ENCODE measurements around the gene SLC5A2.
"Not testable (repeated sequence)": the region's sequence is repeated elsewhere in the genome, so short reads cannot be mapped to it uniquely, and the experiment has no call there.

Gene SLC5A2

DNA sequence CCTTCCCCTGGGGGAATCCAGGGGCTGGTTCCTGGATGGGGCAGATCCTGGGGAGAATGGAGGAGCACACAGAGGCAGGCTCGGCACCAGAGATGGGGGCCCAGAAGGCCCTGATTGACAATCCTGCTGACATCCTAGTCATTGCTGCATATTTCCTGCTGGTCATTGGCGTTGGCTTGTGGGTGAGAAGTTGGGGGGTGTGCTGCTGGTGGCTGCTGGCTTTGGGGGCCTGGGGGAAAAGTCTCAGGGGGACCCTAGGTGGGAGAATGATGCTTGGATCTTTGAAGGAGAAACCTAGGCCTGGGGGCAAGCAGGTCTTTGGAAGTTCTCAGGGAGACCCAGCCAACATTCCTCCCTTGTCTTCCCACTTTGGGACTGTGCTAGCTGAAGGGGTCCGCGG lies at the start of gene SLC5A2:
Gene SLC5A2 (plus strand): TSS at position 43 of the 400 bp plus-strand sequence. CDS start 14 bp downstream, at position 57.
- no peak for DNase-seq (ENCODE audit: low read depth, low spot score)

- DNase-seq (ENCODE audit: low read depth, low spot score), result no peak
Observed at GRCh38 chr16:31435341-31436220, 47.3 kb upstream of the SLC5A2 start.

- DNase-seq (ENCODE audit: low read depth, low spot score), result no peak
Observed at GRCh38 chr16:31436221-31437045, 46.5 kb upstream of the SLC5A2 start.

- DNase-seq (ENCODE audit: low read depth, low spot score), result no peak
Observed at GRCh38 chr16:31438414-31438813, 44.5 kb upstream of the SLC5A2 start.

DNA sequence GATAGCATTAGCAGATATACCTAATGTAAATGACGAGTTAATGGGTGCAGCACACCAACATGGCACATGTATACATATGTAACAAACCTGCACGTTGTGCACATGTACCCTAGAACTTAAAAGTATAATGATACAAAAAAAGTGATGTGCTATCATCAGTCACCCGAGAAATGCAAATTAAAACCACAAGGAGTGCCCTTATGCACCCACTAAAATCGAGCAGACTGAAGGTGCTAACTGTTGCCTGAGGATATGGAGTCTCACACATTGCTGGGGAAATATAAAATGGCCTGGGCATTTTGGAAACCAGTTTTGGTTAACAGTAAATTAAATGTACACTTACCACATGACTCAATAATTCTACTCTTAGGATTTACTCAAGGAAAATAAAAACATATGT lies 43.9 kb upstream of the SLC5A2 start:
- not testable (repeated sequence) for DNase-seq (ENCODE audit: low read depth, low spot score)

DNA sequence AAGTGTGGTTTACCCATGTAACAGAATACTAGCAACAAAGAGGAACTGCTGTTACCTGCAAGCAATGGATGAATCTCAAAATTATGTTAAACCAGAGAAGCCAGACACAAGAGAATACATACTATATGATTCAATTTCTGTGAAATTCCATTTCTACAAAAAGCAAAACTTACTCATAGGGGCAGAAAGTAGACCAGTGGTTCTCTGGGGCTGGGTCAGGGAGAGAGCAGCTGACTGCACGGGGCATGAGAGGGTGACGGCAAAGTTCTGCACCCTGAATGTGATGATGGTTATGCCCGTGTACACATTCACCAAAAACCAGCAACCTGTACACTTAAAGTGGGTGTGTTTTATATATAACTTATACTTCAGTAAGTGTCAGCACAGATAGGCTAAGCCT lies 43.4 kb upstream of the SLC5A2 start:
- no peak for DNase-seq (ENCODE audit: low read depth, low spot score)

- DNase-seq (ENCODE audit: low read depth, low spot score), result no peak
Observed at GRCh38 chr16:31440516-31441184, 42.3 kb upstream of the SLC5A2 start.

DNA sequence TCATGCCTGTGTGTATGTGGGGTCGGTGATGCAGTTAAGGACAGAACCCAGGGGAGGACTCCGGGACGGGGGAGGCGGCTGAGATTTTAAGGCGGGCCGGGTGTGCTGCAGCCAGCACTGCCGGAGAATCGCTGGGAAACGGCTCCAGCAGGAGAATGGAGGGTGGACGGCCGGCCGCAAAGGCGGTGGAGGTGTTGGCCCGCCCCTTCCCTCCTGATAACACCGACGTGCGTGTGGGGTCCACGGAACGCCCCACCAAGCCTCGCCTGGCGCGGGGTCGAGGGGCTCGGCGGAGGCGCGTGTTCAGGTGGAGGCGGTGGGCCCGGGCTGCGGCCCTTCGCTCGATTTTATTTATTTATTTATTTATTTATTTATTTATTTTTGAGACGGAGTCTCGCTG lies 41.0 kb upstream of the SLC5A2 start:
- no peak for DNase-seq (ENCODE audit: low read depth, low spot score)

DNA sequence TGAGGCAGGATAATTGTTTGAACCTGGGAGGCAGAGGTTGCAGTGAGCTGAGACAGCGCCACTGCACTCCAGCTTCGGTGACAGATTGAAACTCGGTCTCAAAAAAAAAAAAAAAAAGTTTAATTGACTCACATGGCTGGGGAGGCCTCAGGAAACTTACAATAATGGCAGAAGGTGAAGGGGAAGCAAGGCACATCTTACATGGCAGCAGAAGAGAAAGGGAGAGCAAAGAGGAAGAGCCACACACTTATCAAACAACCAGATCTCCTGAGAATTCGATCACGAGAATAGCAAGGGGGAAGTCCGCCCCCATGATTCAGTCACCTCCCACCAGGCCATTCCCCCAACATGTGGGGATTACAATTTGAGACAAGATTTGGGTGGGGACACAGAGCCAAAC lies 37.0 kb upstream of the SLC5A2 start:
- not testable (repeated sequence) for DNase-seq (ENCODE audit: low read depth, low spot score)

GRCh38 chr16:31451201-31451600 lies 31.7 kb upstream of the SLC5A2 start:
- DNase-seq (ENCODE audit: low read depth, low spot score), result no peak

- DNase-seq (ENCODE audit: low read depth, low spot score), result no peak
Observed at GRCh38 chr16:31451681-31452351, 31.1 kb upstream of the SLC5A2 start.

DNA sequence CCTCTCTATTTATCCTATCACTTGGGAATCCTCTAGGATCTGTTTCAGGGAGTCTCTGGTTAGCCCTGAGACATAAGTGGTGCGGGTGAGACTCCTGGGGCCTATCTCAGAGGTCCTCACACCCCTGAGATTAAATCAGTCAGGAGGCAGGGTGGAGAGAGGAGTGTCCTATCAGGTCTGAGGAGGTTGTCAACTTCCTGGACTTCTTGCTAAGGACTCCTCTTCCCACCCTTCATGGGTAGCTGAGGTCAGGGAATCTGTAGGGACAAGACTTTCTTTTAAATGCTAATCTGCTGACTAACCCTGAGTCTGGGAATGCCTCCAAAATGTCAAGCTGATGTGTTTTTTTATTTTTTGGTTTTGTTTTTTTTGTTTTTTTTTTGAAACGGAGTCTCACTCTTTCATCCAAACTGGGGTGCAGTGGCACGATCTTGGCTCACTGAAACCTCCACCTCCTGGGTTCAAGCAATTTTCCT lies 30.3 kb upstream of the SLC5A2 start:
- no peak for DNase-seq (ENCODE audit: low read depth, low spot score)

GRCh38 chr16:31453255-31454204 lies 29.4 kb upstream of the SLC5A2 start:
- DNase-seq (ENCODE audit: low read depth, low spot score), result no peak

- DNase-seq (ENCODE audit: low read depth, low spot score), result no peak
Observed at GRCh38 chr16:31455601-31456314, 27.2 kb upstream of the SLC5A2 start.

DNA sequence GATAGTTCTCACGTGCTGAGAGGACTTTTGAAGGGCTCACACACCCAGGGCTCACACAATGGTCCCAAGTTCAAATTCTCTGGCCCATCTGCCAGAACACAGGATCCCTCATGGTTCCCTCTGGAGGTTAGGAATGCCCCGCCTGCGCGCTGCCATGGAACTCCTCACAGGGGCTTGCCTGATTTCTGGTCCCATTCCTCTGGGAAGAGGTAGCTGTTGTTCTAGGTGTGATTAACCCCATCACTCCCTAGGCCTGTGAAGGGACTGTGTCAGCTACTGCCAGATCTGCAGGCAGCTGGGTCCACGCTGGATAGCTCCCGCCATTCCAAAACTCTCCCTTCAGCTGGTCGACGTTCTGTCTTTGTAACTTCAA lies 25.9 kb upstream of the SLC5A2 start:
- DNase-seq (ENCODE audit: low read depth, low spot score), result no peak

GRCh38 chr16:31458073-31458843 lies 24.7 kb upstream of the SLC5A2 start:
- DNase-seq (ENCODE audit: low read depth, low spot score), result no peak

DNA sequence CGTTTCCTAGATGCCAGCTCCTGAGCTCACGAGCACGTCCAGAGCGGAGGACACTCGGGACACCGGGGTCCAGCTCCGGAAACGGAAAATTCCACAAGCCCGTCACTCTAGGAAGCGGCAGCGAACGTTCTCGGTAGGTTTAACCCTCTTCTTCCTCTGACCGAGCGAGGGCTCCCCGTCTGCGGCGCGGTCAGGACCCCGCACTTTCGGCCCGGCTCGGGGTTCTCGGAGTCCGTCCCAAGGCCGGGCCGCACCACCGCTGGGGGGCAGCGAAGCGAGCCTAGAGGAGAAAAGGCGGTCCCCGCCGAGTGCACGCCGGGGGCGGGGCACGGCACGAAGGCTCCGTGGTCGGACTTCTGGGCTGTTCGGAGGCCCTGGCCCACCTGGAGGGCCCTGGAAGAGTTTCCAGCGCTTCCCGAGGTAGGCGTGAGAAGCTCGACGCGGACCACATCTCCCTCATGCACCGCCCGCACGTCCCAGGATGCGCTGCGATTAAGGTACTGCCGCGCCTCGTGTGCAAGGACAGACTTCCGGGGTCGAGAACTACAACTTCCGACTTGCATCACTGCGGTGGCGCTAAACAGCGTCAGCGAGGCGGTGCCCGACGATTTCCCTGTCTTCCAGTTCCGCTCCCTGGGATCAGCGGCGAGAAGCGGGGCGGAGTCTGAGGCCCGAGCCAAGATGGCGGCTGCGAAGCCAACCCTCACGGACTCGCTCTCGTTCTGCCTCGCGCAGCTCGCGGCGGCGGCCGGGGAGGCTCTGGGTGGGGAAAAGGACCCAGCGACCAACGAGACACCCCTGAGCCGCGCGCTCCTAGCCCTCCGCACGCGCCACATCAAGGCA lies 23.9 kb upstream of the SLC5A2 start, which contains the start of gene ARMC5:
Gene ARMC5 (plus strand): TSS at position 658 of the 843 bp plus-strand sequence. CDS start 24 bp downstream, at position 682.
- DNase-seq (ENCODE audit: low read depth, low spot score), result peak; percentile 94

Data from activated naive CD8-positive, alpha-beta T cell treated with anti-CD3 and anti-CD28 coated beads, Interleukin-2, amount 50 U/mL, for 16 hours (primary cell).